Esophagus mucosa (tissue), 1 donor: ENCODE measurements around the gene NEUROD1. TPM values are rescaled to one million over a fixed set of nuclear protein-coding genes. Genes with fewer than 3 reads are reported as not detected.
"Not testable (repeated sequence)": the region's sequence is repeated elsewhere in the genome, so short reads cannot be mapped to it uniquely, and the experiment has no call there.

ENCODE experiments used
- ATAC-seq: fragments of 200-7000 bp; cut with Tn5 transposase; one replicate; pipeline ENCODE4 v1.9.1; 2020
- total RNA-seq: library from RNA; stranded (reverse); gene quantifications from one replicate; pipeline ENCODE4 v1.2.4, GENCODE V29; 2023
- donor health status: DM: yes; HTN: yes; CAD: no.

NEUROD1 gene
- not detected for total RNA-seq

- no peak for ATAC-seq
Measured at GRCh38 chr2:181680055-181680936, at the start of gene NEUROD1. TSS of gene NEUROD1 (minus strand) at chr2:181680517. CDS start at chr2:181678860, 1,657 bp downstream.

DNA sequence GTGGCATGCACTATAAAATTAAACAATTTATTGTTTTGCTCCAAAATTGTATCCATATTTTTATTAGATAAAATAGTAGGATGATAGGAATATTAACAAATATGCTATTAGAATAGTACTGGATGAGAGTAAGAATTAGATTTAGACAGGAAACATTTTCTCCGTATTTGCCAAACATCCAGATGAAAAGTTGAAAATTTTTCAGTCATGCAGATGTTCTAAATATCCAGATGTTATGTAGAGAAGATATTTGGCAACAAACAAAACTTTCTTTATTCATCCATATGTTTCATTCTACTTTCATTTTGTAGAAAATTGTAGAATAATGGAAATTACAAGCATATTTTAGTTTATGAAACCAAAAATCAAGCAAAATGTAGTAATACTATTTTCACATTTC is 45.2 kb upstream of the NEUROD1 start:
- ATAC-seq, result no peak

GRCh38 chr2:181724662-181725061 is 44.3 kb upstream of the NEUROD1 start:
- ATAC-seq, result no peak

DNA sequence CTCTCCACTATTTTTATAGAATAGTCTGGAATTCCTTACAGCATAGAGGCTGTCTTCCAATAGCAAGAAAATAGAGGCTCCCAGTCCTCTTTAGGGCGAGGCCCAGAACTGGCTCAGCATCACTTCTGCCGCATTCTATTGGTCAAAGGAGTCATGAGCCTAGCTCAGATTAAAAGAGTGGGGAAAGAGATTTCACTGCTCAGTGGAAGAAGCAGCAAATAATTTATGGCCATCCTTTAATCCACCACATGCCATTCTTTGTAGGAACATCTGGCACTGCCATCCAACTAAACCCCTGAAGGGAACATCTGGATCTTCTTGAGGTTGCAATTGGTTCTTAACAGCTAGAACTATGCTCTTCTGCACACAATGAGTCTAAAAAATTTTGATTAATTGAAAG is 43.4 kb upstream of the NEUROD1 start:
- no peak for ATAC-seq

DNA sequence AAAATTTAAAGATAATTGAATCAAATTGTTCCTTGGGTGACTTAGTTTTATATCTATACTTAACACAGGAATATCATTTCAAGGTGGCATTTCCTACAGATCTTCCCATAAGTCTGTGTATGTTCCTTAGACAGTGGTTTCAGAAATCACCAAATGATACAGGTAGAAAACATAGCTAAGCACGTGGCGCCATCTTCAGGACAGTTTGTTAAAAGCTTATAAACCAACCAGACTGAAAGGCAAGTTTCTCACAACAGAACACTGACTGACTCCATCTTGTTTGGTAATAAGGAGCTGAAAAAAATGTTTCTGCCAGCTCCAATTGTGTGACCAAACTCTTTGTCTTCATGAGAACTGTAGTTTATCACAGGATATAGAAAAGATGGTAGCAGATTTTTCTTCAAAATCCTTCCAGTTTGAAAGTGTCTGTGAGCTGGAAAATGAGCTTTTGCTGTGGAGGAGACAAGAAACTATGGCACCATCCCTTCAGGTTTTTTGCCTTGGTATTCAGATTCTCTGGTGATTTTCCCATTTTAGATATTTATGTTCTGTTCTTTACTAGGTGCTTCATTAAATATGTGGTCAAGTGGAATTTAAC is 34.8 kb upstream of the NEUROD1 start:
- peak; percentile 75 for ATAC-seq

- not testable (repeated sequence) for ATAC-seq
Measured at GRCh38 chr2:181711051-181711450, 30.7 kb upstream of the NEUROD1 start.

DNA sequence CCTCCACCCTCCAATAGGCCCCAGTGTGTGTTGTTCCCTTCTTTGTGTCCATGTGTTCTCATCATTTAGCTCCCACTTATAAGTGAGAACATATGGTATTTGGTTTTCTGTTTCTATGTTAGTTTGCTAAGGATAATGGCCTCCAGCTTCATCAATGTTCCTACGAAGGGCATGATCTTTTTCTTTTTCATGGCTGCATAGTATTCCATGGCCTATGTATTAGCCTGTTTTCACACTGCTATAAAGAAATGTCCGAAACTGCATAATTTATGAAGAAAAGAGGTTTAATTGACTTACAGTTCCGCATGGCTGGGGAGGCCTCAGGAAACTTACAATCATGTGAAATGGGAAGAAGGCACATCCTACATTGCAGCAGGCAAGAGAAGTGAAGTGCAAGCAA is 22.2 kb upstream of the NEUROD1 start:
- ATAC-seq, result not testable (repeated sequence)

- no peak for ATAC-seq
Measured at GRCh38 chr2:181698223-181698622, 17.9 kb upstream of the NEUROD1 start.

GRCh38 chr2:181697571-181697970 is 17.3 kb upstream of the NEUROD1 start:
- ATAC-seq, result no peak

DNA sequence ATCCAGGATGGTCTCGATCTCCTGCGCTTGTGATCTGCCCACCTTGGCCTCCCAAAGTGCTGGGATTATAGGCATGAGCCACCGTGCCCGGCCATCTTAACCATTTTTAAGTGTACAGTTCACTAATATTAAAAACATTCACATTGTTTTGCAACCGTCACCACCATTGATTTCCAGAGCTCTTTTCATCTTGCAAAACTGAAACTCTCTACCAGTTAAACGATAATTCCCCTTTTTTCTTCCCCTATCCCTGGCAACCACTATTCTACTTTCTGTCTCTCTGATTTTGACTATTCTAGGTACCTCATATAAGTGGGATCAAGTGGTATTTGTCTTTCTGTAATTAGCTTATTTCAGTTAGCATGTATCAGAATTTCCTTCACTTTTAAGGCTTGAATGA is 16.8 kb upstream of the NEUROD1 start:
- no peak for ATAC-seq

DNA sequence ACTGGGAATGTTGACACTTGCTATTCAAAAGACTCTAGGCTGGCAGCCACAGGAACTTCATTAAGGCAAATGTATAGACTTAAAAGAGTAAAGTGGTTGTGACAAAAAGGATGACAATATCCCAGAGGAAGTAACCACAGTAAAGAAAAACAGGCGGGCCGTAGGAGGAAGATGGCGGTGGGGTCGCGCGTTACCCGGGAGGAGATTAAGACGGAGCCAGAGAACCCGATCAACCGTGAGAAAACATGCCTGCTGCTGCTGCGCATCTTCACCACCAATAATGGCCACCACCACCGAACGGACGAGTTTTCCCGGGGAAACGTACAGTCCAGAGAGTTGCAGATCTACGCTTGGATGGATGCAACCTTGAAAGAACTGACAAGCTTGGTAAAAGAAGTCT is 14.0 kb upstream of the NEUROD1 start:
- ATAC-seq, result no peak

DNA sequence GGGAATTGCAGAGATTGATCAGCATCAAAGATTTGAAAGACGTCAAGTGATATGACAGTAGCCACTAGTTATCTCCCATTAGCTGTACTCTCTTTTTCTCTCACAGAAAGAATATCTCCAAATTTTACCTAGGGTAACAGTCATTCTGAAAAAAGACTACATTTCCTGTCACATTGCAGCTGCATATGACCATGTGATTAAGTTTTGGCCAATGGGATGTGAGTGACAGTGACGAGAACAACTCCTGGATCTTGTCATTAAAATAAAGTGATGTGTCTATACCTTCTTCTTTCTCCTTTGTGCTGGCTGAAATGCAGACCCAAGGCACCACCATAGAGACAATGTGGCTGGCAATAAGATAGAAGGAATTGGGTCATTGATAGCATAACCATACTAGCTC is 10.5 kb upstream of the NEUROD1 start:
- ATAC-seq, result no peak

DNA sequence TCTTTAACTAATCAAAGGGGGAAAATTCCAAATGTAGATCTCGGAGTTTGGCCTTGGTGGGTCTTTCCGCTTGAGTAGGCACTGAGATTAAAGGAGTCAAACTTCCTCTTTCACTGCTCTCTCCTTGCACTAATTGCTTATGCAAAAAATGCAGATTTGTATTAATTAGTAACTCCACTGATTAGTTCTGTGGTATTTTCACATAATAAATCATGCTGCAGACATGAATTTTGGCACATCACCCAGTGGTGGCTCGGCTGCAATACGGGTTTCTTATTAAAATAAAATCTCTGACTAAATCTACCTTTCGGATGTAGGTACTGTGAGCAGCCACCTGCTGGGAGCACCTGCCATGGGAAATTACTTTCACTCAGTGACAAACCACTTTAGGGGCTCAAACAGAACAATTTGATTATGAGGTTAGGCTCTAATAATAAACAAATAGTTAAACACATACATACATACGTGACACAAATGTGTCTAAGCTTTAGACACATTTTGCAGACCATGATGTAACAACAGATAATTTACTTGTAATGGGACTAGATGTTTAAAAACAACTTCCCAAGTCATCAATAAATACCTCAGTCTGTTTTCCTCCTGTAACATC is 6.4 kb upstream of the NEUROD1 start:
- ATAC-seq, result no peak

DNA sequence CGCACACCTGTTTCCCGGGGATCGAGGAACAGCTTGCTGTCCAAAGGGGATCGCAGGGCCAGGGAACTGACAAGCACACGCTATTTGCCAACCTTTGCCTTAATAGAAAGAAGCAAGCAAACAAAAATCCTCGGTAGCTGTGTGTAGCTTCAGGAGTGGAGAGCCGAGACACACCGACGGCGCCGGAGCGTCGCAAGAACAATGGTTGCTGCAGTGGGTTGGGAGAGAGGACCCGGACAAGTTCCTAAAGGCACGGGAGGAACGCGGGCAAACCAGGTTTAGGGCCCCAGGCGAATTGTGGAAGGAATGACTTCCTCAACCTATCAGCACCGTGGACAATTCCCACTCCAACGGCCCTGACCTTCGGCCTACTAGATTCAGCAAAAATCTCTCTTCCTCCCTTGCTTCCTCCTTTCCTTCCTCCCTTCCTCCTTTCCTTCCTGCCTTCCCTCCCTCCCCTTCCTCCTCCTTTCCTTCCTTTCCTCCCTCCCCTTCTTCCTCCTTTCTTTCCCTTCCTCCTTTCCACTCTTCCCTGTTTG is 4.9 kb upstream of the NEUROD1 start:
- ATAC-seq, result no peak

DNA sequence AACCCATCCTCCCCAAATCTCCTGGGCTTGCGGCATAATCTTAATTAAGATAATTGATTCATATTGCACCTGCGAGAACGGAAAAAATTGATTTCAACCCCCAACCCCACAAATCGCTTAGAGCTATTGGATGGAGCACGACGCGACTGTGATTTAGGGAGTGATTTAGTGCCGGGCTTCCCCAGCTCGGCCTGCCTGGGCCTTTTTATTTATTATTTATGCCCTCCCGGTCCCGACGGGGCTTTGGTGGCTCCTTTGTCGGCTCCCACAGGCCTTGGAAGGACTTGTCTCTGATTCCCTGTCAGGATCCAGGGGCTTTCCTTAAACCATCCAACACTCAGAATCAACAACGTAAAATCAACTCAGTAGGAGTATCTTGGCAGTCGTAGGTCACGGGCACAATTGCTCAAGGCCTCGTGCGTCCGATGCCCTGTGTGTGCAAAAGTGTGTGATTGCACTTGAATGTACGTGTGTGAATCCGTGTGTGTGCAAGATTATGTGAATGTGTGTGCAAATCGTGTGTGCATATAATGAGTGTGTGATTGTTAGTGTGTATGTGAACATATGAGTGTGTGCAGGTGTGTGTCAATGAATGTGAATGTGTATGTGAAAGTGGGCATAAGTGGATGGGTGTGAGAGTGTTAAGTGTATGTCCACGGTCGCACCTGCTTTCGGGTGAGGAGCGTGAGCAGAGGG is 4.3 kb upstream of the NEUROD1 start:
- no peak for ATAC-seq

DNA sequence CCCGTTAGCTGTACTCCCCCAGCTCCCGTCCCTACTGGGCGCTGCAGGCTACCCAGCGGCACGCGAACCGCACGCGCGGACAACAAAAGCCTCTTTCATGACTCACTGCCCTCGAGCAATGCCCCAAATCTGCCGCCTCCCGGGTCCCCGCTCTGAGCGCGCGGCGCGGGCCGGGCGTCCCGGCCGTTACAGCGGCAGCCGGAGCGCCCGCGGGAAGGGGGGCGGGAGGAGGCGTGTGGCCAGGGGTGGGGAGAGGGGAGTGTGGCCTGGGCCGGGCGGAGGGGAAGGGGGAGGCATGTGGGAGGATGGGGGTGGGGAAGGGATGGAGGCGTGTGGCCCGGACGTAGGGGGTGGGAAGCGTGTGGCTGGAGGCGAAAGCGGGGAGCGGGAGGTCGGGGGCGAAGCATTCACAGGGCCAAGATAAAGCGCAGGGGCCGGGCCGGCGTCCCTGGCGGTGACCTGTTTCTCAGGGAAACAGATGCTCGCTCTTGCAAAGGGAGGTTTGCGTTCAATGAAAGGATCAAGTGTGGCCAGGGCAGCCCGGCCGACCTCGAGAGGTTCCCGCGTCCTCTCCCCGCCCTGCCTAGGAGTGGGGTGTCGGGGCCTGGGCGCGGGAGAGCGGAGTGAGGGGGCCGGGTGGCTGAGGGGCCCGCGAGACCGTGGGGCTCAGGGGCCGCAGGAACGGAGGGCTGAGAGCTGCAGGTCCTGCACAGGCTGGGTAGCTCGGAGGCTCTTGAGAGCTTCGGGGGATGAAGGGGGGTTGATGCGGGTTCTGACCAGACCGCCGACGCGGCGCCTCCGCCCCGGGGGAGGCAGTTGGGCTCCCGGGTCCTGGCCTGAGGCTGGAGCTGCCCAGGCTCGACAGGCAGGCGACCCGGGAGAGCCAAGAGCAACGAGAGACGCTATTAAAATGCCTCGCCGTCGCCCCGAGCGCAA is 3.5 kb upstream of the NEUROD1 start:
- no peak for ATAC-seq

GRCh38 chr2:181682795-181683517 is 2.6 kb upstream of the NEUROD1 start:
- no peak for ATAC-seq

- no peak for ATAC-seq
Measured at GRCh38 chr2:181682026-181682789, 1.9 kb upstream of the NEUROD1 start.

GRCh38 chr2:181680937-181681811 is 857 bp upstream of the NEUROD1 start:
- ATAC-seq, result no peak
